Activated CD4-positive, CD25-positive, alpha-beta regulatory T cell treated with anti-CD3 and anti-CD28 coated beads, Interleukin-2, amount 50 U/mL, for 16 hours (primary cell): ENCODE results near the gene UBE2Q2.
"Not testable (repeated sequence)": the region's sequence is repeated elsewhere in the genome, so short reads cannot be mapped to it uniquely, and the experiment has no call there.

Source experiments
- DNase-seq: peaks from one replicate; pipeline ENCODE4 v3.0.0-alpha.2; 2020; ENCODE audit warnings: low read depth, low spot score

The UBE2Q2 gene

DNA sequence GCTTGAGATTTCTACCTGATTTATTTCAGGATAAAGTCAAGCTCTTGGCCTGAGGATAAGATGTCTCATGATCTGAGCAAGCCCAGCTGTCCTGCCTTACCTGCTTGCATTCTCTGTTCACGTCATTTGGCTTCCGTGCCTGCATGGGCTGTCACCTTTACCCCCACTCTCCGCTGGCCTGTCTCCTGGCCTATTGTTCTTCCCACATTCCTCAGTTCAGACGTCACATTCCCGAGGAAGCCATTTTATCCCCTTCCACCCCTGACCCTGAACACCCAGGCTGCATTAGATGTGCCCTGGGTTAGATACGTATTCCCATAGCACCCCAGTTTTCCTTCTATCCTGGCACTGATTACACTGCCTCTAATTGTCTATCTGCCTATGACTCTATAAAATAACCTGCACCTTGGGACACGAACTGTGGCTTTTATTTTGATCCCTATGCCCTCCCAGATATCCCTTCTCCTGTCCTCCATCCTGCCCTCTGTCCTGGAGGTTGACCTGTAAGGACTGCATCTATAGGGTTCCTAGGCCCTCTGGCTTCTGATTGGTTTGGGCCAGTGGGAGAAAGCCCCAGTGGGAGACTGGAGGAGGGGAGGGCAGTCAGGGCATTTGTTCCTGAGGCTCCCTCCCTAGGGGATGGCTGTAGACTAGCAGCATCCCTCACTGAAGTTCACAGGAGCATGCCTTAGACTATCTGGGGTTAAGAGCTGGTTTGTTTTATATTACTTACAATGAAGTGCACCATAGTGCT is 19.2 kb upstream of the UBE2Q2 start:
- DNase-seq, result no peak

DNA sequence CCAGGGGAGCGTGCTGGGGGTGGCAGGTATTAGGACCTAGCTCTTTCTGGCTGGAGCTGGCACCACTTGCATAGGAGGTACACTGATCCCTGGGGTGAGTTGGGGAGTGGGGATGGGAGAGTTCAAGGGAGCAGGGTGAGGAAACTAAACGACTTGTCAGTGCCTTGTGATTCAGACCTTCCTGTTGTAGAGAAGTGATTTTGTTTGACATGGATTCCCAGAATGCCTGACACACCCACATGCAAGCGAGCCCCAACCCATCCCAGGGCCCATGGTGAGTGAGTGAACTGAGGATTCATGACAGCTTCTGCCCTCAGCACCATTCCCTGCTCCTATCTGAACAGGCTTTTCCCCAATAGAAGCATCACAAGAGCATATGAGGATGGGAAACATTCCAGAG is 15.6 kb upstream of the UBE2Q2 start:
- DNase-seq, result no peak

DNA sequence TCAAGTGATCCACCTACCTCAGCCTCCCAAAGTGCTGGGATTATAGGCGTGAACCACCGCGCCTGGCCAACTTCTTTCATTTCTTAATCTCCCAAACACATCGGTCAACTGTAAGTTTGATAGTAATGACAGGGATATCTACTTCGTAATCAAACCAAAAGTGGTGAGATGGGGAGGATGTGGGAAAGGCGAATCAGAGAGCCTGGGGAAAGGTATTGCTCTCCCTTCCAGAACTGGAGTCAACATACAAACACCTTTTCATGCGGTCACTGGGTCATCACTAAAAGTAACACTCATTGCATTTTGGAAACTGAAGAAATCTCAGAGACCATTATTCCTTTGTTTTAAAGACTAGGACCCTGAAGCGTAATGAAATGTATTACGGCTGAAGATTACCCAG is 14.8 kb upstream of the UBE2Q2 start:
- no peak for DNase-seq

DNA sequence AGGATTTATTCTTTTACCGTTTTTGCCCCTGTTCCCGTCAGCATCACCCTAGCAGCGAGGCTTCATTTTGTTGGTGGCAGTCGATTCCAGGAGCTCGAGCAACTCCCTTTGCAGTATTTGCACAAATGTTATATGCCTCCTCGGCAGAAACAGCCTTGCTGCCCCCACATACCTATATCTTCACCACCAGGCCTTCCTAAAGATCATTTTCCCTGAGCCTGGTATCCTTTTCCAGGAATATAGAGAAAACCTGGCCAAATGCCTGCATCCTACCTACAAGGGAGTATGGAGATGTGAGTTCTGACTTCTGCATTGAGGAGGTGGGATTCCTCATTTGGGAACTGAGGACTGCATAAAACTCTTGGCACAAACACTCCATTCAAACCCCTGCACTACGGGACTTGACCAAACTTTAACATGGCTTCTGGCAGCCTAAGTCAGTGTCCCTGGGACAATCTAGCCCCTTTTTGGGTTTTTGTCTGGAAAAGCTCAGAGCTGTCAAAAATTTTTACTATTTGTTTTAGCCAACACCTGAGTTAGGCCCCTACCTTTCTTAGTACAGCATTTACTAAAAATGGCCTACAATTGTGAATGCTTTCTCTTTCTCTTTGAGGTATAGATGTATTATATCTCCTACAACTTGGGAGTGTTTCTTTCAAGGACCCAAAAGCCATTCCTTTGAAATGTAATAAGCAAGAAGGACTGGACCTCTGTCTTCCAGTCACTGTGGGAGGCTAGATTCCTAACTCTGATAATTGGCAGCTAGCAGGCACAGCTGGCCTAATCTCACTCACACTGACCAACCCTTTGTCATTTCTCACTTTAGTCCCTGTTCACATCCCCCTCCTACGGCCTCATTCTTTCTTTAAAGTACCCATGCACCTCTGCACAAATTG is 12.1 kb upstream of the UBE2Q2 start:
- no peak for DNase-seq

DNA sequence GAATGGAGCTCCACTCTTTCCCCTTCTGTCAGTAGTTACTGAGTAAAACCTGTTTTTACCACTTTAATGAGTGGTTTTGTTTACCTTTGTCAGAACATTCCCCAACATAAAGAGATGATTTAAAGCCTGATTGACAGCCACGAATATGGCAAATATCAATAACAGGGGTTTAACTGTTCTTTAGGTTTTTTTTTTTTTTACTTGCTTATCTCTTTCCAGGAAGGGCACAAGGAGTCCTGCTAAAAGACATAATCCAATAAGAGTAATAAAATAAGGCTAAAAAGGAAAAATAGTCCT is 11.5 kb upstream of the UBE2Q2 start:
- DNase-seq, result no peak

DNA sequence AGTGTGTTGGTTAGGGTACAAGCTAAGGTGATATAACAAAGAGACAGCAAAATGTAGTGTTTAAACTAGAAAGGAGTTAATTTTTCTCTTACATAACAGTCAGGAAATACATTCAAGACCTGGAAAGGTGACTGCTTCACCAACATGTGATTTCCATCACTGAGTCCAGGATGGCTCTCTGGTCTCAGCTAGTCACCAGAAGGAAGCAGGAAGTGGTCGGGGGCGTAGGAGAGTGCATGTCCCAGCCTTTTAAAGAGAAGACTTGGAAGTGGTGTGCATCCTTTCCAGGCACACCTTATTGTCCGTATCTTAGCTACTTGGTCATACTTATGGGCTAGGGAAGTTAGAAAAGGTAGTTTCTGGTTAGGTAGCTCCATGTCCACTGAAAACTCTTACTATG is 11.1 kb upstream of the UBE2Q2 start:
- DNase-seq, result no peak

DNA sequence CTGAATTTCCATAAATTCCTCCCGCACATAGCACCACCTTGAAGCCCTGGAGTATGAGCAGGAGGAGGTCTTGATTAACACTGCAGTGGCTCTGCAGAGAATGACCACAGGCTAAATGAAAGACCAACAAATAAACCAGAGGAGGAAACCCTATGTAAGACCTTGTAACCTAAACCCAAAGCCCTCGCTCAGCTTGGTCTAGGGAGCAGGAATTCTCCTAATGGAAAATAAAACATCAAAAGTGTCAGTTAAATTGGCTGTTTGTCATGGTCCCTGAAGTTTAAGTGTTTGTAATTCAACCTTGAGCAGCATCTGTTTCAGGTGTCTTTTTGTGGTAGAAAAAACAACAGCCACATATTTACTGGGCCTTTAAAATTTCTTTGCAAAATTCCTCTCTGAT is 9.2 kb upstream of the UBE2Q2 start:
- DNase-seq, result no peak

DNA sequence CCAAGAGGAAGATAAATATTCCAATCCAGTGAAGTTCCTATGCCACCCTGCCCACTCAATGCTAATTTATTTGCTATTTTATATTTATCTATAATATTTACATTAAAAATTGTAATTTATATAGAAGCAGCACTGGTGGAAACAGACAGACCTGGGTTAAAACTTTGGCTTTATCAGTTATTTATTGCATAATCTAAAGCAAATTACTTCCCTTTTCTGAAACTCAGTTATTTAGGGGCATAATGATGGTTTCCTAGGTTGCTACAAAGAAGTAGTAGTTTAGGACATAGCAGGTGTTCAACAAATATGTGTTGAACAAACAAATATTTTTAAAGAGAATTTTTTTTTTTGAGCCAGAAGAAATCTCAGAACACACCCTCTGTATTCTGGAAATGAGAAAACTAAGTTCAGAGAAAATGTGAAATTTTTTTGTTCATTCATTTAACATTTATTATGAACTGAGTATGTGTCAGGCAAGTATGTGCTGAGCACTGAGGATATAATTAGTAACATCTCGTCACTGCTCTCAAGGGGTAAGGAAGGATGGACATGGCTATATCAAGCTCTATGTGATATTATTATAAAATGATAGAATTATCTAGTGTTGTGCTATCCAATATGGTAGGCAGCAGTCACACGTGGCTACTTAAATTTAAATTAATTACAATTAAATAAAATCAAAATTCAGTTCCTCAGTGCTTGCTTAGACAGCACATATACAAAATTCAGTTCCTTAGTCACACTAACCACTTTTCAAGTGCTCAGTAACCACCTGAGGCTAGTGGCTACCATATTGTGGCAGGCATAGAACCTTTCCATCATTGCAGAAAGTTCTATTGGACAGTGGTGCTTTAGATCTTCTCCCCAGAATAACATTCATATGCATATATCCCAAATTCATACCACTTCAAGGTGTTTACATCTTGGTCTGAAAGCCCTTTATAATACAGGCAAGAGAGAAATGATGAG is 7.0 kb upstream of the UBE2Q2 start:
- no peak for DNase-seq

DNA sequence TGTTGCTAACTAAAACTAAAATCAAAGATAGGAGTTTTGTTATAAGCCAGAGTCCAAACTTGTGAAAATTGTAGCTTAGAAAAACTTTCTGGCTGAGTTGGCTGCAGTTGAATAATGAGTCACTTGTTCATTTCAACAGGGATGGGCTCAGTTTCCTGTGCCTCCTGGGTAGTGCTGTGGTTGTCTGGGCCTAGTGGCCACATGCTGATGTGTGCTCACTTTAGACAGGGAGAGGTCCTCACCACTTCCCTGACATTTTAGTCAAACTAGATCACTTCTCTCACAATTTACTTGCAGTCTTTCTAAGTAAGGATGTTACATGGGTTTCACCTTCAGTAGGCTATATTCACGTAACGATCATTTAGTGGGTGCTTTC is 6.3 kb upstream of the UBE2Q2 start:
- DNase-seq, result no peak

DNA sequence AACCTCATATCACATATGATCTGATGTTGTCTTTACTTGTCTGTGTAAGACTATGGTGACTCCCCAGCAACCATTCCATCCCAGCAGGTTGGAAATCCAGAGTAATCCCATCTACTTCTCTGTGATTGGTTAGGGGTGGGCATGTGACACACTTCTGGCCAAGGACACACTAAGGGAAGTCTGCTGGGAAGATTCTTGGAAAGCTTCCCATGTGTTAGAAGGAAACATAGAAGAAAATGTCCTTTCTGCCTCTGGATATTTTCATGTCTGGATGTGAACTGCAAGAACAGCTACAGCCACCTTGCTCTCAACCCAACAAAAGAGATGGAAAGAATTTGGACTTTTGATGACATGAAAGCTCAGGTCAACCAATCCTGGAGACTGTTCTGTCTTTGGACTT is 2.6 kb upstream of the UBE2Q2 start:
- DNase-seq, result no peak

DNA sequence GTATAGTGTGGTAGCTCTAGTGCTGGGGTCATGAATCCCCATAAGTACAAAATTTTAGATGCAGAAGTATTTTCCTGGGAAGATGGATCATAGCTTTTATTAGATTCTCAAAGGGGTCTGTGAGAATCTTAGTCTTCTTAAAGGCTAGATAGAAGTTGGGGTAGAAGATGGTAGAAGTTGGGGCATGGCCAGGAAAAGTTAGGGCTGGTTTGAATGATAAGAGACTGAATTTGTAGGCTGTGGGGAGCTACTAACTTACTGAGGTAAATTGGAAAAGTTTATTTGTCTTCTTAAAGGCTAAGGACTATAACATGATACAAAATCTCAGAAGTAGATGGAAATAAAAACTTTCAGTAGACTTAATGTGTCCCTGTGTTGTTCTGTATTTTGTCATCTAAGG is 1.6 kb upstream of the UBE2Q2 start:
- no peak for DNase-seq

DNA sequence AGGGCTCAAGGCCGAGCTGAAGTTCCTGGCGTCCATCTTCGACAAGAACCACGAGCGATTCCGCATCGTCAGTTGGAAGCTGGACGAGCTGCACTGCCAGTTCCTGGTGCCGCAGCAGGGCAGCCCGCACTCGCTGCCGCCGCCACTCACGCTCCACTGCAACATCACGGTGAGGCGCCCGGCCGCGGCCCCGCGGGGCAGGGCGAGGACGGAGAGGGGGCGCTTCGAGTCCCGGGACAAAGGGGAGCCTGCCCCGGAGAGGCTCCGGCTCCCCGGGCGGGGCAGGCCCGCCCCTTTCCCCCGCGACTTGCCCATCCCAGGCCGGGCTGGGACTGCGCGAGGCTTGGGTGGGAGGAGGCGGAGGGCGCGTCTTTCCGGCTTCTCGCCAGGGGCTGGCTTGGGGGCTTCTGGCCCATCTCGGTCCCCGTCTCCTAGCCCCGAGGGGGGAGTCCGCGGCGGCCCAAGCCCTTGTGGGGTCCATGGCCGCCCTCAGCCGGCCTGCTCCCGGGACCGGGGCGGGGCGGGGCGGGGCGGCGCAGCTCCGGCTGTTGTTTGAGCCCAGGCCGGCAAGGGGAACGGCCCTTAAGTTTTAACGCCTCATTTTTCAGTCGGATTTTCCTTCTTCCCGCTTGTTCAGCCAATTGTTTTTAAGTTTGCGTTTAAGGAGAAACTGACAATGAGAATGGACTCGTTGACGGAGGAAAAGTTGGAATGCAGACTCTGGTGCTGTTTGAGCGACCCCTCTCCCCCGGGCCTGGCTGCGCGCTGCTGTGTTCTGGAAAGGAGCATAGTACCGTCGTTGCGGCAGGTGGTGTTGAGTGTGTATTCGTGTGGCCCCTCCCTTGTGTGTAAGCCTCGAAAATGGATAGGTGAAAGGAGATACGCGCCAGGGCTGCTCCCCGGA is 683 bp downstream of the UBE2Q2 start:
- DNase-seq, result peak; percentile 22

DNA sequence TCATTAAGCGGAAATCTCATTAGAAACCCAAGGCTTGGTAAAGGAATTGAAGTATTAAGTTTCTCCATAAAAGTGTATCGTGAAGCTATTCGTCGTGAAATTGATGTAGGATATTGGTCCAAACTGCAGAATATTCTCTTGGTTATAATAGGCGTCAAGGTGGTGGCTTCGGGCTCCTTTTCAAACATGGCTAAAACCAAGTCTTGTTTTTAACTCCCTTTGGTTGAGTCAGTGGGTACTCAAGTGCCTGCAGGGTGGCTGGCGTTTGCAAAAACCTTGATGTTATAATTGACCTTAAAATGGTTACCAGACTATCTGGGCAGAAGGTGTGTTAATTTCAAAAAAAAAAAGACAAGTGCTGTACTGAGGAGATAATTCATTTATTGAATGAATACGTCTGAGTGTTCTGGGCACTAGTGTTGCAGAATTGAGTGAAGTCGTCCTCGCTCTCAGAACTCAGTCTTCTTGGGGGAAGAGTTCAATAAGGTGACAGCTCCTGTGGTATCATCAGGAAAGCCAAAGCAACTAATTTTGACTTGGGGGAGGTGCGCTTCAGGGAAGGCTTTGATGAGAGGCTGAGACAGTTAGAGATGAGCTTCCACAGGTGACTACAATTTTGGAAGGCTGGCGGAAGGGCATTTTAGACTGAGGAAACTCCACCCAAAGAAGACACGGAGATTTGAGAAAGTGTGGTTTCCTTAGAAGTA is 1.5 kb downstream of the UBE2Q2 start:
- DNase-seq, result no peak

DNA sequence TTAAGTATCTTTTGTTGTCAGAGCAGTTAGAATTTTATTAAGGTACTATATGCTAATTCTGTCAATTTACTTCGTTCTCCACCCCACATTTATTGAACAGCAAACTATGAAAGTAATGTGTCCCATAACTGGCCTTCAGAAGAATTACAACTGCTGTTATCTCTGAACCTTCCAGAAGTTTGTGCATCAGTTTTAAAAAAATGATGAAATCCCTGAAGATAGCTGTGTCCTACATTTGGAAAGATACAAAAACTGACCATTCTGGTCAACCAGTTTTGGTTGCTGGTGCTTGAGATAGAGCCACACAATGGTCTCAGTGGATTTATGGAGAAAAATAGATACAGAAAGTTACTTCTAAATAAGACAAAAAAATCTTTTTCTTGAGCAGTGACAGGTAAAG is 5.9 kb downstream of the UBE2Q2 start:
- DNase-seq, result no peak

DNA sequence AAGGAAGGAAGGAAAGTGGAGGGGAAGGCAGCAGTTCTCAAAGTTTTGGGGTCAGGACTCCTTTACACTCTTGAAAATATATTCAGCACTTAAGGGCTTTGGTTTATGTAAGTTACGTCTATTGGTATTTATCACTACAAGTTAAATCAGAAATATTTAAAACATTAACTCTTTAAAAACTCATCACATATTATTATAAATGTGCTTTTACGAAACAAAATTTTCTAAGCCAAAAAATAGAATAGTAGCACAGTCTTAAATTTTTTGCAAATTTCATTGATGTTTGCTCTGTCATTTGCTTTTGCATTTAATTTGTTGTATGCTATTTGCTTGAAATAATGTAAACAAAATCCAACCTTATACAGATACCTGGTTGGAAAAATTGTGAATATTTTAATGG is 7.5 kb downstream of the UBE2Q2 start:
- no peak for DNase-seq

DNA sequence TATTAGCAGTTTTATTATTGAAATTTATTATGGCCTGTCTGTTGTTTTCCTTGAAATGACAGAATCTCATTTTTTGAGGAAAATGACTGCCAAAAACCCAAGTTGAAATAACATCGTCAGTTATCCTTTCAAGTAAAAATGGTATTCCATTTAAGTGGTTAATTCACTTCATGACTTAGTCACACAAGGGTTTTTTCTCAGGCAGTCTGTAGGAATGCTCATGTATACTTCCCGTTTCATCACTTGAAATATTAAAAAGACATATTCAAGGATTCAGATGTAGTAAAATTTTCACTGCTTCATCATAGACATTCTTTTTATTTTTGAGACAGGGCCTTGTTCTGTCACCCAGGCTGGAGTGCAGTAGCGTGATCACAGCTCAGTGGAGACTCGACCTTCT is 8.3 kb downstream of the UBE2Q2 start:
- not testable (repeated sequence) for DNase-seq

DNA sequence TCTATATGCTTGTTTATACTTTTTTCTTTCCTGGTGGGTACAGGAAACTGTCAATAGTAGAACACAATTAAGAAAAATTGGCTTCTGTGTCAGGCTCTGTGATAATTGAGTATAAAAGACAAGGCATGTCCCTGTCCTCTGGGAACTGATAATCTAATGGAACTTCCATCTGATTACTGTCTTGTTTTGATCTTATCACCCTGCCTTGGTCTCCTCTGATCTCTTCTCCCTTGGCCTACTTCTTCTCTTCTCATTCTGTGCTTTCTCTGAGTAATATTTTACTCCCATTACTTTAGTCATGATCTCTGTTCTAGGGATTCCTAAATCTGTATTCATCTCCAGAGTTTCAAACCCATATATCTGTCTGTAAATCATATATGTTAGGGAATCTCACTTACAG is 14.6 kb downstream of the UBE2Q2 start:
- no peak for DNase-seq

DNA sequence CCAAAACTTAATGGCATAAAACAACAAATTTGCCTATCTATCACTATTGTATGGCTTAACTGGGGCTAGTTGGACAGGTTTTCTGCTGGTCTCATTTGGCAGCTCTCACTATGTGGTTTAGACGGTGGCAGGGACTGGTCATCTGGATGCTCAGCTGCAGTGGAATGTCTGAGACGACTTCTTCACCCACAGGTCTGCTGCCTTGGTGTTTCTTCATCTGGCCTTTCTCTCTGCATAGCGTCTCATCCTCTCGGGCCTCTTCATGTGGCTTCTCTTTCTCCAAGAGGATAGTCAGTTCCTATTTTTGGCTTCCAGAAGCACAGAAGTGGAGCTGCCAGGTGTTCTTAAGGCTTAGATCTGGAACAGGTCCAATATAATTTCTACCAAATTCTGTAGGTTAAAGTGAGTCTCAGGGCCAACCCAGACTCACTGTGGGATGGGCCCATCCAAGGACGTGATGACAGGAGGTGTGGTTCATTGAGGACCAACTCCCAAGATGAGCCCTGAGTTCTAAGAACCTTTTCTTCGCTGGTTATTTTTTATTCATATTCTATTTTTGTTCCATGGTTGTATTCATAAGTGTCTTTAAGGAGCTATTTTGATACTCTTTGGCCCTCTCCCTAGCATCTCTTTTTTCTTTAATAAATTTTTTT is 18.6 kb downstream of the UBE2Q2 start:
- DNase-seq, result no peak

DNA sequence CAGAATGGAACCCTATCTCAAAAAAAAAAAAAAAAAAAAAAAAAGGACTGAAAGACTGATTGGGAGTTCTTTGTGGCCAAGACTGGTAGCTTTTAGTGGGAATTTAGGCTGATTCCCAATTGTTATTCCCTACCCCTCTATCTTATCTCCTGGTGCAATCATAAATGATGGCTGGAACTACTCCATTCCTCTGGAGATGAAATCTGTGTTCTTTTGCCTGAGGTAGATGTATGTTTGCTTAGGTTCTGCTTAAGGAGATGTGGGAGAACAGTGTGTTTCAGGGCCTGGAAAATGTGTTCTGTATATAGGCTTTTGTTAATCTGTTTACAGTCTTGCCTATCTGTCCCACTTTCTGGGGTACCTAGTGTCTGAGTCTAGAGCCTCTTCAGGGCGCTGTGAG is 19.5 kb downstream of the UBE2Q2 start:
- no peak for DNase-seq
